ENCODE results near the gene NUB1.

The NUB1 gene

GRCh38 chr7:151347200-151347599 lies 5.6 kb downstream of the NUB1 start:
- no peak for DNase-seq

GRCh38 chr7:151348970-151349369 lies 7.4 kb downstream of the NUB1 start:
- DNase-seq: no peak

GRCh38 chr7:151349507-151349853 lies 7.9 kb downstream of the NUB1 start:
- no peak for DNase-seq

DNA sequence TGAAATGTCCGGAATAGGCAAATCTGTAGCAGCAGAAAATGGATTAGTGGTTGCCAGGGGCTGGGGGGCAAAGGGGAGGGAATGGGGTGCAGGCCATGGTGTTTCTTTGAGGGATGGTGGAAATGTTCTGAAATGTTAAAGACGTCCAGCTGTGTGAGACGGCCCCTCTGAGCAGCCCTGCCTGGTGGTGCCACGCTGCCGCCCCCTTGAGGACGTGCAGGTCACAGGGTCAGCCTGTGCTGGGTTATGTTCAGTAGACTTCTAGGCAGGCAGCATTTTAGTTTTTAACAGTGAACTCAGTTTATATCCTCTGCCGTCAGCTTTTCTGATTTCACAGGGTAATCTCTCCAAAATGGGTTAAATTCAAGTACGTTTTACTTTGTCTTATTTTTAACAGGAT lies 9.4 kb downstream of the NUB1 start:
- DNase-seq: peak; percentile 9

- DNase-seq: no peak
Measured at GRCh38 chr7:151351967-151352366, 10.4 kb downstream of the NUB1 start.

DNA sequence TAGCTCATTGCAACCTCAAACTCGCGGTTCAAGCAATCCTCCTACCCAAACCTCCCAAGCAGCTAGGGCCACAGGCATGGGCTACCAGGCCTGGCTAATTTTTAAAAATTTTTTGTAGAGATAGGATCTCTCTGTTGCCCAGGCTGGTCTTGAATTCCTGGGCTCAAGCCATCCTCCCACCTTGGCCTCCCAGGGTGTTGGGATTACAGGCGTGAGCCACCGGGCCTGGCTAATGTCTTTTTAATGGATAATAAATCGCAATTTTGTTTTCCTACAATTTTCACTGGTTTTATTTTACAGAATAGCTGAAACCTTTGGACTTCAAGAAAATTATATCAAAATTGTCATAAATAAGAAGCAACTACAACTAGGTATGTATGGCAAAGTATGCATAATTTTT lies 10.9 kb downstream of the NUB1 start:
- DNase-seq: no peak

- DNase-seq: no peak
Measured at GRCh38 chr7:151361193-151361959, 19.8 kb downstream of the NUB1 start.

DNA sequence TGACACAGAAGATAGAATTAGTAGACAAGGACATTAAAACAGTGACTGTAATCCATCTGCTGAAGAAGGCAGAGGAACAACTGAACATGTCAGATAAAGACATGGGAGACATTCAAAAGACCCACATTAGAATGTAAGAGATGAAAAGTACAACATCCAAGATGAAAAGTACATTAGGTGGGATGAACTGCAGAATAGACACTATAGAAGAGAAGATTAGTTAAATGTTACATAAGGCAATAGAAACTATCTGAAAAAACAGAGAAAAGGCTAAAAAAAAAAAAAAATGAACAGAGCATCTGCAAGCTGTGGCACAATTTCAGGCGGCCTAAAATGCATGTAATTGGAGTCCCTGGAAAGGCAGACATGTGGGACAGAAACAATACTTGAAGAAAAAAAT lies 21.6 kb downstream of the NUB1 start:
- DNase-seq: no peak

DNA sequence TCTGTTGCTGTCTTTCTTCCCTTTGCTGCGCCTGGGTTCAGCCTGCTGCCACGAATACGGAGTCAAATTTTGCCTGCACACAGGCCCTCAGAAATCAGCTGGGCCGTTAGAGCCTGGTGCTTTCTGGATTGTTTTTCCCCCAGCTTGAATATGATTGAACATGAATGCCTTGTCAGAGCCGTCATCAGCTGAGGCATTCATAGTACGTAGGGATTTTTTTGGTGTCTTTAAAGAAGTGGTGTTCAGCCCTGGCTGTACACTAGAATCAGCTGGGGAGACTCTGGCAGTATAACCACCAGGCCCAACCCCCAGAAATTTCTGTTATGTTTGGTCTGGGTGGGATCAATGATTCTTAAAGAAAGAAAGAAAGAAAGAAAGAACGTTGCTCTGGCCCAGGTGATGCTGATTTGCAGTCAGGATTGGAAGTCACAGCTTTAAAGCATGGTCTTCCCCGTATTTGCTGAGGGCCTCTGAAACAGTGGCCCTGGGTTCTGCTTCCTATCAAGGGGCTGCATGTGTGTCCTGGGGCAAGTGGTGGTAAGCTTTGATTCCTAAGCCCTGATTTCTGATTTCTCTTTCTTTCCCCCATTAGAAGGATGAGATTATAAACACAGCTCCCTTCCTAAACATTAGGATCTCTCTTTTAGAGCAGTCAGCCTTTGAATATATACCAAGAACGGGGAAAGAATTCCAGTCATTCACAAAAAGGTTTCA lies 24.7 kb downstream of the NUB1 start:
- DNase-seq: no peak

DNA sequence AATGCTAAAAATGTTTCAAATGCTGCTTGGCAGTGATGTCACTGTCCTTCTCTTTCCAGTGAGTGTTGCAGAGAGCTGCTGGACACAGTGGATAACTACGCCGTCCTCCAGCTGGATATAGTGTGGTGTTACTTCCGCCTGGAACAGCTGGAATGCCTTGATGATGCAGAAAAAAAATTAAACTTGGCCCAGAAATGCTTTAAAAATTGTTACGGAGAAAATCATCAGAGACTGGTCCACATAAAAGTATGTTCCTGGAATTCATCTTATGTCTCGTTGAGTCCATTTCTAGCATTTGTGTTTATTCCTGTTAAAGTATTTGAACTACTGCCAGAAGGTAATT lies 25.2 kb downstream of the NUB1 start:
- DNase-seq: no peak

- no peak for DNase-seq
Measured at GRCh38 chr7:151367284-151367683, 25.7 kb downstream of the NUB1 start.

- peak; percentile 75 for DNase-seq
Measured at GRCh38 chr7:151368136-151368571, 26.5 kb downstream of the NUB1 start.

GRCh38 chr7:151371266-151371665 lies 29.7 kb downstream of the NUB1 start:
- no peak for DNase-seq

GRCh38 chr7:151372612-151373265 lies 31.1 kb downstream of the NUB1 start:
- no peak for DNase-seq

DNA sequence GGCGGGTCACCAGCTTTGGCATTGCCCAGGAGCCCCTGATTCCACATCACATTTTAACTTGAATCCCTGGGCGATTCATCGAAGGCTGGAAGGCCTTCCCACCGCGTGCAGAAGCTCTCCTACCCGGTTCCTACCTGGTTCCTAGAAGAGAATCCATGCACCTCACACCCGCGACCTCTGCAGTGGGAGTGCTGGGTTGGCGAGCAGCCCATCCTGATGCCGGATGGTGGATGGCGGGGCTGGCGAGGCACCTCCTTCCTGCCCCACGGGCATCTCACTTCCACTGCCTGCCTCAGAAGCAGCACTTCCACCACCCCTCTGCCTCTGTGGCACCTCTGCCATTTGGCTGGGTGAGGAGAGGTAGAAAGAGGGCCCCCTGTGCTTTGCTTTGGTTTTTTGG lies 32.0 kb downstream of the NUB1 start:
- no peak for DNase-seq

DNA sequence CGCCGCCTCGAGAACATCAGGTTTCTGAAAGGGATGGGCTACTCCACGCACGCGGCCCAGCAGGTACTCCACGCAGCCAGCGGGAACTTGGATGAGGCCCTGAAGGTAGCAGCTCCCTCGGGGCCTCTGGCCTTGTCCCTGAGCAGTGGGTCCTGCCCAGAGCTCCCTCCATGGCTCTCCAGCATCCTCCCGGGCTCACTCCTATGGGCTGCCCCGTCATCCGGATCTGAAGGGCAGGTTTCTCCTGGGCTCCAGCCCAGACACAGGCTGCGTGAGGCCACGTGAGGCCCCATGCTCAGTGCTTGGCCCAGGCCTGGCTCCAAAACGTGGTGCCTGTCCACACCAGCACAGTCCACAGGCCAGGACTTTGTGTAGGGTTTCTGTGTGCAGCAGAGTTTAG lies 32.5 kb downstream of the NUB1 start:
- no peak for DNase-seq

DNA sequence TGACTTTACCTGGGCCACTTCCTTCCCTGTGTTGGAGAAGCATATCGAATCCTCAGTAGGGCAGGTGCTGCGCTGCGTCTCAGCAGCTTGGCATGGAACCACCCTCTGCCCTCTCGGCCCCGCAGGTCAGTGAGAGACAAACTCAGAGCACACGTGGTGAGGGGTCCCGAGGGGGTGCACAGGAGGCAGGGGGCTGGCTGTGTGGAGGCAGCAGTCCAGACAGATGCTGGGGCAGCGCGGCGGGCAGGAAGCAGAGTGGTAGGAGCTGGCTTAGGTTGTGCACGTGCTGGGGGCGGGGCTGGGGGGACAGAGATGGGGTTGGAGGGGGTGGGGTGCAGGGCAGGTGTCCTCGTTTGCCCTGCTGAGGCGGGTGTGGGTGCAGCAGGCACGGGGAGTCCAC lies 33.1 kb downstream of the NUB1 start:
- no peak for DNase-seq

GRCh38 chr7:151375530-151376217 lies 34.1 kb downstream of the NUB1 start:
- no peak for DNase-seq

DNA sequence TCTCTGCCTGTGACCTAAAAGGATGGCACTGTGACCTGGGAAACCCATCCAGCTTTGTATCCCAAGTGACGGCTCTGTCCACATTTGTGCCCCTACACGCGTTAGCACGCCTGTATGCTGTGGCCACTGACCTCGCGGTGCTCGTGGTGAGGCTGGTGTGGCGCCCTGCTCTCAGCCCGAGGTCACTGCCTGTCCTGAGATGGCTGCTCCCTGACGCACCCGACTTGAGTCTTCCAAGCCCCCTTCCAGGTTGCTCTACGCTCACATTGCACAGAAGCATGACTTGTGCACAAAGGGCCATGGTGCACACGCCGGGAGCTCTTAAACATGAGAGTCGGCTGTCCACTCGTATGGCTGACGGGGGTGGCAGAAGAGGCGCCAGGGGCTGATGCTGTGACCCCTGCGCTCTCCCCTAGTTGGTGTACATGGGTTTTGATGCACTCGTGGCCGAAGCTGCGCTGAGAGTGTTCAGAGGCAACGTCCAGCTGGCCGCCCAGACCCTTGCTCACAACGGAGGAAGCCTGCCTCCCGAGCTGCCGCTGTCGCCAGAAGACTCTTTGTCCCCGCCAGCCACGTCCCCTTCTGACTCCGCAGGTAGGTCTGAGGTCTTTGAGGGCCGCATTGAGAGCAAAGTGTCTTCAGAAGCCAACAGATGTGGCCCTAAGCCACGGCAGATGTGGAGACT lies 34.7 kb downstream of the NUB1 start:
- no peak for DNase-seq

DNA sequence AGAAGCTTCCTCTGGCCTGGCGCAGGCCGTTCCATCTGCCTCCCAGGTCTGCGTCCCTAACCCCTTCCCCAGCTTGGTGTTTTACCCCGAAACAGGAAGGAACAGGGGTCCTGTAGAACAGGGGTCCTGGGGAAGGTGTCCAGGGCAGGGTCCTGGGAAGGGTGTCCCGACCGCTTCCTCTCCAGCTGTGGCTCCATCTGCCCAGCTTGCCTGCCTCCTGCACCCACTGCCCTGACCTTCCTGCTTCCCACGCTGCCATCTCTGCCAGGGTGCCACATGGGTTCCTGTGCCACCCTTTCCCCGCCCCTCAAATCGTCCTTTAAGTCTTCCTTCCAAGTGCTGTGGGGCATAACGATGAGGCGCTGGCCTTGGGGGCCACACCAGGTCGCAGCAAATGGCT lies 35.8 kb downstream of the NUB1 start:
- no peak for DNase-seq

GRCh38 chr7:151378011-151378410 lies 36.4 kb downstream of the NUB1 start:
- no peak for DNase-seq

DNA sequence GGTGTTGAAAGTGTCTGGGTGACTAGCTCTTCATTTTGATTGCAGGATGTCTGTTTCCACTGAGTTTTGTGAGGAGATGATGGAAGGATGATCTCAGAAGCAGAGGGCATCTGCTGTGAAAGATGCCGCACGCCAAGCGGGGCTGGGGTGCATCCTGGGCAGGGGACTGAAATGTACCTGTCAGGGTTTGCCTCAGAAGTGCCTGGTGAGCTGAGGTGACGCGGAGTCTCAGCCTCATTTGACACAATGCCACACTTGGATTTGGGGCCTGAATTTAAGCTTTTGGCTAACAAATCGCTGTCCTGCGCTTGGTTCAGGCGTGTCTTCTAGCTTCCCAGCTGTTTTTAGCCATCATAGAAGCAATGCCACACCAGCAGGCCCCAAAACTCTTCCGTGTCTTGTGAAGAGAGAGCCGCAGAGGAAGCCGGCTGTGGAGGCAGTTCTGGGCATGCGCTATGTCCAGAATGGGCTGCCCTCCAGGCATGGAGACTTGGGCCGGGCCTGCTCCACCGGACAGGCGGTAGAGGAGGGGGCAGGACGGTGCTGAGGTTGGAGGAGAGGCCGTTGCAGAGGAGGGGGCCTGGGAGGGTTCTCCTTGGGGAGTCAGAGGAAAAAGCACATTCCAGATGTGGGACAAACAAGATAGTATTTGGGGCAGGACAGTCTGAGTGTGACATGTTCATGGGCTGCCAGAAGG lies 37.0 kb downstream of the NUB1 start:
- no peak for DNase-seq

GRCh38 chr7:151379193-151379520 lies 37.5 kb downstream of the NUB1 start:
- no peak for DNase-seq
